NOMO-1 (cell line): Measurements from ENCODE around the gene ZFR2.
"Not testable (repeated sequence)": the region's sequence is repeated elsewhere in the genome, so short reads cannot be mapped to it uniquely, and the experiment has no call there.

ENCODE experiments used
- DNase-seq, 2 experiments: peaks; one replicate each; lab custom pipeline; 2025; ENCODE audit not compliant: unreplicated experiment in 2 of 2; lab: John Stamatoyannopoulos, UW

The ZFR2 gene

GRCh38 chr19:3774621-3775373 is 94.0 kb downstream of the ZFR2 start:
- DNase-seq: peak; percentile 31 to 41

- no peak for DNase-seq
These were observed 94.9 kb downstream of the ZFR2 start for GRCh38 chr19:3773814-3774515.

GRCh38 chr19:3771906-3772455 is 96.9 kb downstream of the ZFR2 start, which contains the start of gene RAX2:
TSS of gene RAX2 (minus strand) at chr19:3772228. CDS start at chr19:3771742, 486 bp downstream.
- no peak for DNase-seq

- no peak for DNase-seq
These were observed 97.6 kb downstream of the ZFR2 start for GRCh38 chr19:3771000-3771905.

GRCh38 chr19:3770136-3770999 is 98.5 kb downstream of the ZFR2 start:
- no peak for DNase-seq

GRCh38 chr19:3769494-3769893 is 99.3 kb downstream of the ZFR2 start:
- DNase-seq: no peak

GRCh38 chr19:3768748-3769099 is 100.1 kb downstream of the ZFR2 start:
- DNase-seq: no peak

GRCh38 chr19:3768015-3768747 is 100.7 kb downstream of the ZFR2 start:
- DNase-seq: no peak

GRCh38 chr19:3767050-3767449 is 101.8 kb downstream of the ZFR2 start:
- DNase-seq: no peak

GRCh38 chr19:3766520-3766919 is 102.3 kb downstream of the ZFR2 start:
- no peak for DNase-seq

GRCh38 chr19:3765757-3766156 is 103.1 kb downstream of the ZFR2 start:
- not testable (repeated sequence) for DNase-seq

GRCh38 chr19:3765121-3765520 is 103.7 kb downstream of the ZFR2 start:
- no peak for DNase-seq

GRCh38 chr19:3762501-3763459 is 106.1 kb downstream of the ZFR2 start, which contains the start of gene MRPL54:
TSS of gene MRPL54 (plus strand) at chr19:3762682. CDS start at chr19:3762701, 19 bp downstream.
- peak; percentile 98 to 99 for DNase-seq

GRCh38 chr19:3762130-3762473 is 106.7 kb downstream of the ZFR2 start:
- DNase-seq: no peak

GRCh38 chr19:3761382-3762129 is 107.3 kb downstream of the ZFR2 start, which contains the start of gene APBA3:
TSS of gene APBA3 (minus strand) at chr19:3761692. CDS start at chr19:3760264, 1,428 bp downstream.
- DNase-seq: peak; percentile 67 to 70

- no peak for DNase-seq
These were observed 107.9 kb downstream of the ZFR2 start for GRCh38 chr19:3760871-3761361.
